Endothelial cell of umbilical vein (primary cell): ENCODE data around the gene SYT8. TPM values are rescaled to one million over a fixed set of nuclear protein-coding genes. Genes with fewer than 3 reads are reported as not detected.

Experiments
- BruUV-seq: library from RNA; stranded (reverse); fragments of 400-500 nt; replicated peaks from 2 replicates; lab custom pipeline; 2021; lab: Mats Ljungman, UMichigan
- CTCF ChIA-PET: fragments of 300-600, 350-600 bp; sonication (Branson Sonifier 250); formaldehyde crosslinking; loops from one replicate; lab custom pipeline; 2021; ENCODE audit warnings: antibody characterized with exemption, inconsistent platforms; lab: Charles Lee
- POLR2A ChIA-PET: fragments of 300-600, 350-600 bp; sonication (Branson Sonifier 250); formaldehyde crosslinking; loops from one replicate; lab custom pipeline; 2021; ENCODE audit warnings: antibody characterized with exemption, inconsistent platforms; lab: Charles Lee
- DNase-seq: peaks from one replicate; pipeline ENCODE4 v3.0.0-alpha.2; 2011; ENCODE audit warnings: low read depth, low spot score
- FAIRE-seq: peaks from 2 replicates; lab custom pipeline; 2011; peaks lifted over from hg19 to GRCh38; lab: Jason Lieb, UNC
- H2AFZ ChIP-seq: 2 replicates; pipeline ENCODE4 v1.6.0; 2012; ENCODE audit warnings: low read depth, low read length, control low read depth, inconsistent platforms
- H3K27ac ChIP-seq: 2 replicates; pipeline ENCODE4 v1.5.1; 2011; ENCODE audit warnings: low read depth, mild to moderate bottlenecking, control low read depth, low read length, moderate library complexity; ENCODE audit not compliant: insufficient read depth
- H3K27me3 ChIP-seq, 2 experiments: 2 replicates each; pipeline versions ENCODE4 v1.6.0 to v1.6.1; 2011; ENCODE audit warnings: low read length in 2 of 2, mixed read lengths in 1 of 2; ENCODE audit not compliant: control insufficient read depth in 2 of 2, insufficient read depth in 2 of 2
- H3K36me3 ChIP-seq, 2 experiments: 2 replicates in 1 of 2; 3 replicates in 1 of 2; pipeline ENCODE4 v1.5.1; 2011; ENCODE audit warnings: low read length in 2 of 2, mild to moderate bottlenecking in 1 of 2, moderate library complexity in 1 of 2; ENCODE audit not compliant: control insufficient read depth in 2 of 2, insufficient read depth in 2 of 2; ENCODE audit errors: extremely low read depth in 1 of 2
- H3K4me1 ChIP-seq: 3 replicates; pipeline ENCODE4 v1.5.1; 2011; ENCODE audit warnings: mild to moderate bottlenecking, low read length; ENCODE audit not compliant: control insufficient read depth, insufficient read depth; ENCODE audit errors: extremely low read depth
- H3K4me2 ChIP-seq: 2 replicates; pipeline ENCODE4 v1.6.1; 2011; ENCODE audit warnings: low read length, control low read depth, mixed read lengths; ENCODE audit not compliant: insufficient read depth
- H3K4me3 ChIP-seq, 3 experiments: fragments of 200-600 bp in 1 of 3; sonication (generic), shearing (Covaris generic) in 1 of 3; replicated peaks in 1 of 3; 2 replicates each; pipeline ENCODE4 v1.5.1; 2011 to 2016; ENCODE audit warnings: control low read depth in 3 of 3, low read length in 3 of 3, mild to moderate bottlenecking in 2 of 3, inconsistent platforms in 1 of 3, low read depth in 1 of 3, moderate library complexity in 1 of 3; ENCODE audit not compliant: insufficient read depth in 1 of 3
- H3K79me2 ChIP-seq: 2 replicates; pipeline ENCODE4 v1.6.0; 2012; ENCODE audit warnings: low read length, inconsistent platforms; ENCODE audit not compliant: control insufficient read depth, insufficient read depth
- H3K9ac ChIP-seq: replicated peaks from 2 replicates; pipeline ENCODE3; 2011; ENCODE audit warnings: low read length, control low read depth; ENCODE audit not compliant: insufficient read depth; ENCODE audit errors: extremely low read depth
- H3K9me1 ChIP-seq: replicated peaks from 3 replicates; pipeline ENCODE4 v1.6.0; 2011; ENCODE audit warnings: mild to moderate bottlenecking, low read length; ENCODE audit not compliant: control insufficient read depth, insufficient read depth; ENCODE audit errors: extremely low read depth
- H3K9me3 ChIP-seq: replicated peaks from 2 replicates; pipeline ENCODE4 v1.5.1; 2012; ENCODE audit warnings: low read length, inconsistent platforms; ENCODE audit not compliant: control insufficient read depth, insufficient read depth
- H4K20me1 ChIP-seq: replicated peaks from 2 replicates; pipeline ENCODE3; 2011; ENCODE audit warnings: mild to moderate bottlenecking, low read length; ENCODE audit not compliant: control insufficient read depth, insufficient read depth; ENCODE audit errors: extremely low read depth
- GATA2 ChIP-seq: IDR thresholded peaks from 2 replicates; pipeline ENCODE4 v1.7.0; 2011; ENCODE audit warnings: low read depth, mild to moderate bottlenecking, moderate library complexity, mixed read lengths, low read length; ENCODE audit not compliant: insufficient read length, insufficient read depth
- JUN ChIP-seq: IDR thresholded peaks from 2 replicates; pipeline ENCODE4 v1.6.1; 2011; ENCODE audit warnings: borderline replicate concordance, low read depth; ENCODE audit not compliant: insufficient read length, insufficient read depth
- dilution Hi-C: fragments of 300-500 bp; cut with MboI; formaldehyde crosslinking; loops from one replicate; pipeline ENCODE4 v1.15.0; 2019; ENCODE audit warnings: low sequenced_read_pairs; ENCODE audit not compliant: extremely low pct_ligation_motif_present
- intact Hi-C: fragments of 100-400 bp; cut with micrococcal nuclease; formaldehyde crosslinking; loops from one replicate; pipeline ENCODE4 v1.10.0; 2022
- polyA plus RNA-seq, 4 experiments: library from polyadenylated mRNA; depleted of rRNA in 3 of 4; stranded (reverse) in 3 of 4; unstranded in 1 of 4; fragments of >200 nt; gene quantifications; 2 replicates each; pipeline versions ENCODE4 v1.2.1 to v1.2.3, GENCODE V29; 2011 to 2012; ENCODE audit warnings: missing spikeins in 1 of 4
- total RNA-seq: library from RNA; stranded (reverse); gene quantifications from 2 replicates; pipeline ENCODE4 v1.2.3, GENCODE V29; 2021
- TF ChIP-seq, protein P1 (sequence below): IDR thresholded peaks from 2 replicates; pipeline ENCODE4 v1.6.1; 2011; ENCODE audit not compliant: insufficient read depth, insufficient read length
- TF ChIP-seq, protein P2 (sequence below), 2 donors: IDR thresholded peaks; 1 replicate in 1 of 2; 2 replicates in 1 of 2; pipeline ENCODE4 v1.5.1; 2011; ENCODE audit warnings: low read length in 2 of 2, mild to moderate bottlenecking in 2 of 2, moderate library complexity in 2 of 2, control low read depth in 1 of 2, inconsistent platforms in 1 of 2, low read depth in 1 of 2; ENCODE audit not compliant: insufficient read depth in 1 of 2; ENCODE audit errors: extremely low read depth in 1 of 2

The SYT8 gene
- total and polyA plus RNA-seq, 2 donors (not counting 3 experiments of a cell fraction or from before 2014, with no cell fraction given) = not detected

DNA sequence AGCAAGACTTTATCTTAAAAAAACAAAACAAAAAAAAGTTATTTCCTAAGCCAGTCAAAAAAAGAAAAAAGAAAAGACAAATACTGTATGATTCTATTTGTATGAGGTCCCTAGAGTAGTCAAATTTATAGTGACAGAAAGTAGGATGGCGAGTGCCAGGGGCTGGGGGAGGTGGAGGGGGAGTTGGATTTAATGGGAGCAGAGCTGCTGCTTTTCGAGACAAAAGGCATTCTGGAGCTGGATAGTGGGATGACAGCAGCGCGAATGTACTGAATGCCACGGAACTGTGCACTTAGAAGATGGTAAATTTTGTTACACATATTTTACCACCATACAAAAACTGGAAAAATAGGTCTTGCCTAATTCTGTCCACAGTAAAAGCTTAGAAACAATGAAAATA, 17.8 kb upstream of the SYT8 start:
- H4K20me1 ChIP-seq = no peaks in the 10 kb centered on the region
- no peak overlapping the region for H3K9ac ChIP-seq
- ChIA-PET CTCF (interaction anchor here (0.8 to 1.6 kb wide), 3 partner anchors 16 to 164 kb away, joined by 4 to 7 read pairs (median 4); no protein-coding TSS in a partner anchor), POLR2A (no interaction called here)
- TF ChIP-seq, protein P1, sequence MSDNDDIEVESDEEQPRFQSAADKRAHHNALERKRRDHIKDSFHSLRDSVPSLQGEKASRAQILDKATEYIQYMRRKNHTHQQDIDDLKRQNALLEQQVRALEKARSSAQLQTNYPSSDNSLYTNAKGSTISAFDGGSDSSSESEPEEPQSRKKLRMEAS = no peak
- no peak for TF ChIP-seq GATA2
- H3K79me2 ChIP-seq = no peaks in the 10 kb centered on the region
- no TSS peak for BruUV-seq
- no peak overlapping the region for H2AFZ ChIP-seq
- H3K4me3 ChIP-seq = no peak overlapping the region
- no peak overlapping the region for H3K27ac ChIP-seq
- intact Hi-C loops = no loop called here
- H3K9me3 ChIP-seq = no peaks in the 10 kb centered on the region
- H3K27me3 ChIP-seq = peaks cover 0 to 1% of the 10 kb centered on the region in 2 experiments
- FAIRE-seq (no peak), DNase-seq (no peak)
- H3K4me2 ChIP-seq = no peak overlapping the region
- H3K36me3 ChIP-seq = no peaks in the 10 kb centered on the region
- no peaks in the 10 kb centered on the region for H3K9me1 ChIP-seq
- dilution Hi-C loops = no loop called here
- no peaks in the 10 kb centered on the region for H3K4me1 ChIP-seq

DNA sequence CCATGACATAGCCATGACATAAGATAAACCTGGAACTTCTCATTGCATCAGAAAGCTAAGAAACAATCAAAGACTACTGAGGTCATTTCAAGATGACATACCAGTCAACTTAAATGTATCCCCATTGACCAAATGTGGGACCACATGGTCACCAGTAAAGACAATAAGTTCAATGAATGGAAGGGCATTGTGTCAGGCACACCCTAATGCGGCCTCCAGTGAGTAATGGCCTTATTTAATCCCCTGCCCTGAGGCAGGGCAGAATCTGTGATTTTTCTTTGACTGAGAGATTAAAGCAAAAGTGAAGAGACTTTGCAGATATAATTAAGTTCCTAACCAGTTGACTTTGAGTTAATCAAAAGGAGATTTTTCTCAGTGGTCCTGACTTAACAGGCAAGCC, 17.3 kb upstream of the SYT8 start:
- Histone ChIP-seq H3K27ac (no peak overlapping the region), H3K36me3 (no peaks in the 10 kb centered on the region), H3K27me3 (peaks cover 0 to 1% of the 10 kb centered on the region in 2 experiments), H3K4me3 (no peak overlapping the region), H3K9me3 (no peaks in the 10 kb centered on the region), H2AFZ (no peak overlapping the region), H3K9me1 (no peaks in the 10 kb centered on the region), H3K4me1 (no peaks in the 10 kb centered on the region), H3K4me2 (no peak overlapping the region), H3K79me2 (no peaks in the 10 kb centered on the region), H3K9ac (no peak overlapping the region), H4K20me1 (no peaks in the 10 kb centered on the region)
- POLR2A ChIA-PET = no interaction called here
- dilution Hi-C loops (no loop called here), intact Hi-C loops (no loop called here)
- no peak for DNase-seq
- FAIRE-seq = no peak
- no TSS peak for BruUV-seq
- TF ChIP-seq, protein P2, sequence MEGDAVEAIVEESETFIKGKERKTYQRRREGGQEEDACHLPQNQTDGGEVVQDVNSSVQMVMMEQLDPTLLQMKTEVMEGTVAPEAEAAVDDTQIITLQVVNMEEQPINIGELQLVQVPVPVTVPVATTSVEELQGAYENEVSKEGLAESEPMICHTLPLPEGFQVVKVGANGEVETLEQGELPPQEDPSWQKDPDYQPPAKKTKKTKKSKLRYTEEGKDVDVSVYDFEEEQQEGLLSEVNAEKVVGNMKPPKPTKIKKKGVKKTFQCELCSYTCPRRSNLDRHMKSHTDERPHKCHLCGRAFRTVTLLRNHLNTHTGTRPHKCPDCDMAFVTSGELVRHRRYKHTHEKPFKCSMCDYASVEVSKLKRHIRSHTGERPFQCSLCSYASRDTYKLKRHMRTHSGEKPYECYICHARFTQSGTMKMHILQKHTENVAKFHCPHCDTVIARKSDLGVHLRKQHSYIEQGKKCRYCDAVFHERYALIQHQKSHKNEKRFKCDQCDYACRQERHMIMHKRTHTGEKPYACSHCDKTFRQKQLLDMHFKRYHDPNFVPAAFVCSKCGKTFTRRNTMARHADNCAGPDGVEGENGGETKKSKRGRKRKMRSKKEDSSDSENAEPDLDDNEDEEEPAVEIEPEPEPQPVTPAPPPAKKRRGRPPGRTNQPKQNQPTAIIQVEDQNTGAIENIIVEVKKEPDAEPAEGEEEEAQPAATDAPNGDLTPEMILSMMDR (IDR thresholded peaks at IDR 0.05; ENCODE audit: extremely low read depth in 1 of 2, insufficient read depth in 1 of 2, low read depth in 1 of 2, low read length in 2 of 2) = no peak
- TF ChIP-seq, protein P1 = no peak
- no peak for TF ChIP-seq JUN
- CTCF ChIA-PET = interaction anchor here (0.6 to 1.6 kb wide), 5 partner anchors 8 to 165 kb away, joined by 3 to 8 read pairs (median 4); no protein-coding TSS in a partner anchor
